CD4-positive, alpha-beta T cell treated with Interferon alpha-2 for 1 hour (primary cell): Measurements from ENCODE around the gene ELMOD1.

Source experiments
- DNase-seq, 2 donors: peaks; one replicate each; pipeline ENCODE4 v3.0.0-alpha.2; 2020 to 2022

The ELMOD1 gene

DNA sequence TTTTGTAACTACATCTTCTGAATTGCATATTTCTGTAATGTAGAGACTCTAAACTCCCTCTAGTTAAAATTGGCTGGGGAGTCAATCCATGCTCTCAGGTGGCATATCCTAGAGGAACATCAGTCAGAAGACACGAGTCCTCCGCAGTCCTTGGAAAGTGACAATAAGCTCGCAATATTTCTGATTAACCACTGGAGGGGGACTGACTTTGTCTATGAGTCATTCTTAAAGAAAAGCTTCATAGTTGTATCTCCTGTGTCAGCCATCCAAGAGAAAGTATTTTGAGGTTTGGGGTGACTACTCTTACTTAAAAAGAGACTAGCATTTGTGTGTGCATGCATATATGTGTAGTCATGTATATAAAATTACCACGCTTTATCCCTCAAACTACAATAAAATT lies 60.7 kb downstream of the ELMOD1 start:
- no peak for DNase-seq

DNA sequence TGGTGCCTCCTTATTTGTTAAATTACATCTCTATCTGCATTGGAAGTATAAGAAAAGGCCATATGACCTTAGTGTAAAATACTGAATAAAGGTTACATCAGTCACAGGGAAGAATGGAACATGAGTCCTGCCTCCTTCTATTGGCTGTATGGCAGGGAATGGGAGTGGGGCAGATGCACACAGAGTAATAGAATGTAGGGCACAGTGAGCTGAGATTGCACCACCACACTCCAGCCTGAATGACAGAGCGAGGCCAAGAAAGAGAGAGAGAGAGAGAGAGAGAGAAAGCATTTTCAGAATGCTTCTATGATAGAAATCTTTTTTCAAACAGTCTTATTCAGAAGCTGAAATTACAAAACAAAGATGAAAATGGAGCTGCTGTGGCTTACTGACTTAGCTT lies 62.1 kb downstream of the ELMOD1 start:
- no peak for DNase-seq

DNA sequence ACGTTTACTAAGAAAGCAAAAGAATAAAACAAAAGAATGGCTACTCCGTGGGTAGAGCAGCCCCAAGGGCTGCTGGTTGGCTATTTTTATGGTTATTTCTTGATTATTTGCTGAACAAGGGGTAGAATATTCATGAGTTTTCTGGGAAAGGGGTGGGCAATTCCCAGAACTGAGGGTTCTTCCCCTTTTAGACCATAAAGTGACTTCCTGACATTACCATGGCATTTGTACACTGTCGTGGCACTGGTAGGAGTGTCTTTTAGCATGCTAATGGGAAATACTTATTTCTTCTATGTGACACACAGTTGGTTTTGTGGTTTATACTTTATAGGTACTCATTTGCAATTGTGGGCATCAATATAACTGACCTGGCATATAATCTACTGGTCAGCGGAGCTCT lies 64.7 kb downstream of the ELMOD1 start:
- no peak for DNase-seq

DNA sequence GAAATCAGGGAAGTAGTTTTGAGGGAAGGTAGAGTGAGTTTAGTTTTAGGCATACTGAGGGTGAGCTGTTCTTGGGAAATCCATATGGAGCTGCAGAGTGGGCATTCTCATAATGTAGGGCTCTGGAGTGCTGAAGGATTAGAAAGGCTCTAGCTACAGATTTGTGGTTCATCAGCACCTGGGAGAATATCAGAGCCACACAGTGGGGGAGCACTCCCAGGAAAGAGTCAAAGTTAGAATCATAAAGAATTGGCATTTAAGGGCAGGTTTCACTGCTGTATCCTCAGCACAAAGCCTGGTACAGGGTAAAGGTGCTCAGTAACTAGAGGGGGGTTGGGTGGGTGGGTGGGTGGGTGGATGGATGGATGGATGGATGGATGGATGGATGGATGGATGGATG lies 68.4 kb downstream of the ELMOD1 start:
- DNase-seq, result no peak

DNA sequence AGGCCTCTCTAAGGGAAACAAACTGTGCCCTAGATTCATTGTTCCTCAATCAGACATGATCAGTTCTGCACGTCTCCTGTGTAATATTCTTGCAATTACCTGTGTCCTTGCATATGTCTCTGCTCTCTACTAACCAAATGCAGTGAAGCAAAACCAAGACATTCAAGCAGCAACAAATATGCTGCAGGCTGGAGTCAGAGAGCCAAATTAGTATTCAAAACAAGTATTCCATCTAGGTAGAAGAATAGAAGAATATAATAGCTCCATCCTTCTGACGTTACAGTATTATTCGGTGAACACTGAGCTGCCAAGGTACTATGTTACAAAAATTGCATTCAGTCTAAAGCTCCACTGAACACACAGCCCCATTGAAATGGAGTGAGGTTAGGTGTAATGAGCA lies 69.1 kb downstream of the ELMOD1 start:
- DNase-seq, result no peak

DNA sequence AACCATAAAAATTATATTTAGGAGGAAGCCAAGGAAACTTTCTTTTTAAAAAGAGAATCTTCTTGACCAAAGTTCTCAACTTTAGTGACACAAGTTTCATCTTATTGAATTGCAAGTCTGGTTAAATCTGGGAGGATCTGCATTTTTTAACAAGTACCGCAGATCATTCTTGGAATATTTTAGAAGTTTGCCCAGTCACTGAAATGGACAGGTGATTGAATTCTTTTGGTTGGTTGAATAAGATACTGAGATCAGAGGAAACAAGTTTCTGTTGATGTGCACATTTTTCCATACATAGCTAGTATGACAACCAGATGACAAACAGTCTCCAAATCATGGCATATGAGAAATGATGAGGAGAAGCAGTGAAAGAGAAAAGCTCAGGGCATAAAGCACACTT lies 70.7 kb downstream of the ELMOD1 start:
- DNase-seq, result no peak

DNA sequence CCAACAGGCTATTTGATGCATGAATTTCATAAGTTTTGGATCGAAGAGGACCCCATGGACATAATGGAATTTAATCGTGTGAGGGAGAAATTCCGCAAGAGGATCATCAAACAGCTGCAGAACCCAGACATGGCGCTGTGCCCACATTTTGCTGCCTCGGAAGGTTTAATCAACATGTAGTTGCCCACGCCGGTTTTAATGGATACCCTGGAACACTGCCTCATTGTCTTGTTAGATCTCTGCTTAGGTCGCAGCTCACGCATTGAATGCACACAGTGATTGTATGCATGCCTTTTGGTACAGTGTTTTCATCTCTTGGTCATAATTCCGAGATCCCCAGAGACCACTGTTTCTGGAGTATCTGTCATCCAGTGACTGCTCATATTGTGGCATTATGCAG lies 74.1 kb downstream of the ELMOD1 start:
- no peak for DNase-seq

DNA sequence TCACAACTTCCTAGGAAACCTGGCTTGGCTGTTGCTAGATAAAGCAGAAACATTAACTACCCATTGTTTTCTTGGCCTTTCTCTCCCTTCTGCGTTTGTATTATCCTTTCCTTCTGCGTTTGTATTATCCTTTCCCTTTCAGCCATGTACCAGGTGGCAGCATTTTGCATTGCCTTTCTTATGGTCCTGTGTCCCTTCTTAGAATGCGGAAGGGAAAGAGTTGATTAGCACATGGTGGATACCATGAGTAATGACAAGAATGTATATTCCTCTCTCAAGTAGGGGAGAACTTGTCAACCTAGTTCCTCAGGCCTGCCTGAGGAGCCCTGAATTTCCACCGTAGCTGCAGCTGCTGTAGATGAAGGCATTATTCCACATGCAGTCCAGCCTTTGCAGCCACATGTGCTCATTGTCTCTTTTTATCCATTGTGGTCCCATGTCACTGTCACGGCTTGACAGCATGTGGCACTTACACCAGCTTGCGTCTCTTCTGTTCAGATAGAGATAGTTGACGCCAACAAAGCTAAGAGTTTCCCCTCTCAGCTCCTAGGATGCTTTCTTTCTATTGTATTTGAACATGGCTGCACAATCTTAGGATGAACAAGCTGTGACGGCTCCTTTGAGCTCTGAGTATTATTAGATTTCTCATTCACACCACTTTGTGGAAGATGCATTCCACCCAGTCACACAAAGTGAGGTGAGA lies 76.1 kb downstream of the ELMOD1 start:
- no peak for DNase-seq

DNA sequence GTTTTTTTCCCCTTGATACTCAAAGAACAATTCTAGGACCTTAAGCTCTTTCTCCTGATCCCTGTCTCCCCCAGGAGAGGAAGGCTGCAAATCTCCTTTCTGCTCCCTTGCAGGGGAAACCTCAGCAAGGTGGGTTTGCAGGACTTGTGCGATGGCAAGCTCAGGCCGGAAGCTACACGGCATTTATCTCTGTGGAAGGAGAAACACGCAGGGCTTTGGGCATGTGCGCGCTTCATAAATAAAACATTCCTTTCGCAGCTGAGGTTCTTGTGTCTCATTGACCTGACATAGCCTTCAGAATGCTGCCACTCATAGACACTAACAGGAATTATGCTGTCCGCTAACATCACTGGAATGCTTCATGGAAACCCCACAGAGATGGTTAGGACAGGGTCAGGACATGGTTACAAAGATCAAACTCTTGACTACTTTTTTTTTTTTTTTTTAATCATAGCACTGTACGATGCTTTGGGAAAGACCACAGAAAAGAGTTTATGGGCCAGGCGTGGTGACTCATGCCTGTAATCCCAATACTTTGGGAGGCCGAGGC lies 78.3 kb downstream of the ELMOD1 start:
- no peak for DNase-seq

DNA sequence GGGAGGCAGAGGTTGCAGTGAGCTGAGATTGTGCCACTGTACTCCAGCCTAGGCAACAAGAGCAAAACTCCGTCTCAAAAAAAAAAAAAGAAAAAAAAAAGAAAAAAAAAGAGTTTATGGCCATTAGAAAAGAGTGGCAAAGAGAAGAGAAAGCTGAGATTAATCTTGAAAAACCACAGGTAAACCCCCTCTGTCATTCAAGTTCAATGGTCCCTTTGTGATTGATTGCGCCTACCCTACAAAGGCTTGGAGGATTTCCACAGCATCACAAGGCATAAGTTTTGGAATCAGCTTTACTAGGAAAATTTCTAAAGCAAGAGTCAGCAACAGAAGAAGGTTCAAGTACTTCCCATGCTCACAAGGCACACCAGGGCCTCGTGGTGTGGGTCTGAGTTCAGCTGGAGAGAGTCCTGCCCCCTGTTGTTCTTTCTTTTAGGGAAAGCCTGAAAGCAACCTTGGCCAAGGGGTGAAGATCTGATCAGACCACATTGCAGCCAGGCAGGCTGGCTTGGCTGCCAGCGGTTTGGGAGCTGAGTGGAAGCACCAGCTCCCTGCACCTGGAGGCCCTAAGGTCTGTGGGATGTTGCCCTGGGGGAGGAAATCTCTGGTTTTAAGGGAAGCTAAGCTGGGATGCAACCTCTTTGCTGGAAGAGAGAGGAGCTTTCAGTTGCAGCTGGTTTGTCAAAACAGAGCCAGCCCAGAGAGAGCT lies 79.1 kb downstream of the ELMOD1 start:
- no peak for DNase-seq

DNA sequence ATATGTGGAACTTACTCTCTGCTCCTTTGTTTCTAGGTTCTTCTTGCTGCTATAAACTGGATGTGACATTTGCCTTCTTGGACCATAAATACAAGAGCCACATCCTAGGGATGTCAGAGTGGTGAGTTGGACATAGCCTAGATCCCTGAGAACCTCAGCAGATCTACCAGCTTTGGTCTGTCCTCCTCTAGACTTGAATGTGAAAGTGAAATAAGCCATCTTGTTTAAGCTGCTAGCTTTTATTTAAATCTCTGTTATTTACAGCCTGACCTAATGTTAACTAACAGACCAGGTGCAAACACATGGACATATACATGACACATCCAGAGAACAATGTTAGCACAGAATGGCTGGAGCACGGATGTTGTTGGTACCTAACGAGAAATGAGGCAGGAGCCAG lies 85.0 kb downstream of the ELMOD1 start:
- DNase-seq, result no peak

DNA sequence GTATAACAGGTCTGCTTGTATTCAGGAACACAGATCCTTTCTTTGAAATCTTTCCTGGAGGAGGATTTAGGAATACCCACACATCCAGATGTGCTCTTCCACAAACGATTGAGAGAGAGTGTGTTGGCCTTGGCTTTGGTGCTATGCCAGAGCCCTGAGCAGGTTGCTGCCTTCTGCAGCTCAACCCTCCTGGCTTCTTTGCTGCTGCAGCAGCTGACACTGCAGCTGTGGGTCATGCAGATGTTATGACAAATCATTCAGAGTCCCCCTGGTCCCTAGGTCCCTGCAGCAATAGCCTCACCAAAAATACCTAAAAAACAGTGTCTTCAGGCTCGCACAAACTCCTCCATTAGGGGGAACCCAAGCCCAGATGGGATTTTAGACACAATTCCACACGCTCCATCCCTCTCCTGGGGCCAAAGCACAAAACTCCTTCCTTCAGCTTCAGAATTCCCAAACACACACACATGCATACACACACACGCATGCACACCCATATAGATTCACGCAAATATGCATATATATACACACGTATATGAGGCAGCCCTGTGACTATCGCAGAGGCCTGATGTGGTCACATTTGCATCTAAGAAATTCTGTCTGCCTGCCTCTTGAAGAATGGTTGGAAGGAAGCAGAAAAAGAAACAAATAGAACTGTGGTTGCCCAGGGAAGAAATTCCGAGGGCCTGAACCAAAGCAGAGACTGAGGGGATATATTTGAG lies 85.5 kb downstream of the ELMOD1 start:
- no peak for DNase-seq

DNA sequence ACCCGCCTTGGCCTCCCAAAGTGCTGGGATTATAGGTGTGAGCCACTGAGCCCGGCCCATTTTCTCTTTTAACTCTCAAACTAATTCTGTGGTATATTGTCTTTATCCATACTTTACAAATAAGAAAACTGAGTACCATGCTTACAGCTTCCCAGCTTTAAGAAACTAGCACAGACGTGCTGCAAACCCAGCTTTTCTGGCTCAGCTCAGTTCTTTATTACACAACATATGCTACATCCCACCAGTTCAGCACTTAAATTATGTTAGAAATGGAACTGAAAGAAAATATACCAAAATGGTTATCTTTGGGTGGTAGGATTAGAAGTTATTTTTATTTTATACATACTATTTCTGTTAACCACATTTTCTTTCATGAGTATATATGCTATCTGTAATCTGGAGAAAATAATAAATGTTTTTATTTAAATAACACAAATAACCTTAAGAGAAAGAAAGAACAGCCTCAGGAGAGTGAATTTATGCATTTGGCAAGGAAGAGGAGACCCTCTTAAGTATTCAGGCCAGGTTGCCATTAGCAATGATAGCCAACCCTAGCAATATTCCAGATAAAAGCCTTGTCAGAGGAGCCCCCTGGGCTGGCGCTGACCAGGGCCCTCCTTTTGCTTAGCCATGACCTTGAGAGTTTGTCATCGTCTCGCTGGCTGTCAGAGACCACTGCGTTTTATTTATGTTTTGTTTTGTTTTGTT lies 87.1 kb downstream of the ELMOD1 start:
- DNase-seq, result no peak

DNA sequence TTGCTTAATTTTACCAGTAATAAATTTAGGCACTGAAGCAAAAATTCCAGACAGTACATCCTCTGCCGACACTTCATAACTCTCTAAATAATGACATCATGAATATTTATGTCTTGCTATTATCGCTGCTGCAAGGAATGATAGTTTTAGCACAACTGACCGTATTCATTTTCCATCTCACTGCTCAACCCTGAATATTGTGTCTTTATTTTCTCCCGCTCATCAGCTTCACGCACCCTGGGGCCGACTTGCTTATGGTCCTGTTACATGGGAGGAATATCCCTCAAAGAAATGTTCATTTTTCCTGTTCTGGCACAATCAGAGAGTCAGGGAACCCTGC lies 87.7 kb downstream of the ELMOD1 start:
- no peak for DNase-seq

DNA sequence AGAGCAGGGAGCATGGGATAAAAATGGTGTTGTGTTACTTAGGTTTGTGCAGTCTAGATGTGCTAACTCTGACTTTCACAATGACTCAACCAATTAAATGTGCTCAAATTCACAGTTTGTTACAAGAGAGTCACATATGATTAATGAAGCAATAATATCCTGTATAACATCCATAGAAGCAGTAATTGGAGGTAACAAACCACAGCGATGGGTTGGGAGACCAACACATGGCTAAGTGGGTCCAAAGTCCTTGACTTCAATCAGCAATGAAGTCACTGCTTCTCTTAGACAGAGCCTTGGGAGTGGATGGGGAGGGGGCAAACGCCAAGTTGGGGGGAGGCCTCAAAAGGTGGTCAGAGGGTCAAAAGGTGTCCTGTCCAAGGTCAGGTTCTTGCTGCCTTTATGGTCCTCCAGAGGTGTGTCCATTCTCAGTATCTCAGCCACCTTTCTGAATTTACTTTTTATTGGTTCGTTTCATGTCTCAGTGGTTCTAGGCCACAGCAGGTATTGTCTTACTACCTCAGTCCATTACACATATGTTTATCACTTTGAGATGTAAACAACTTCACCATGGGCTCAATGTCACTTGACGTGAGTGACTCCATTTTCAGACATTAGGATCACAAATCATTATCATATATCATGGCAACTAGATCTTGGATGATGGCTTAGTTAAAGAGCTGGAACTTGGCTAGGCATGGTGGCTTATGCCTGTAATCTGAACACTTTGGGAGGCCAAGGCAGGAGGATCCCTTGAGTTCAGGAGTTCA lies 88.5 kb downstream of the ELMOD1 start:
- DNase-seq, result no peak

DNA sequence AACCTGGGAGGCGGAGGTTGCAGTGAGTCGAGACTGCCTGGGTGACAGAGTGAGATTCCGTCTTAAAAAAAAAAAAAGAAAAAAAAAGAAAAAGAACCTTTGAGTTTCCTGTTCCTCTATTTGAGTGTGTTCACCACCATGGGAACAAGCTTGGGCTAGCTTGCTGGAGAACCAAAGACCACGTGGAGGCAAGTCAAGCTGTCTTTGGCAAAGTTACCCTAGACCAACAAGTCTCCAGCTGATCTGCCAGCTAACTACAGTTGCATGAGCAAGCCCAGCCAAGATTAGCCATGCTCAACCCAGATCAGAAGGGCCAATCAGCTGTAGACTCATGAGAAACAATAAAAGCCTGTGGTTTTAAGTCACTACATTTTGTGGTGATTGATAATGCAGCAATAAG lies 91.2 kb downstream of the ELMOD1 start:
- DNase-seq, result no peak

DNA sequence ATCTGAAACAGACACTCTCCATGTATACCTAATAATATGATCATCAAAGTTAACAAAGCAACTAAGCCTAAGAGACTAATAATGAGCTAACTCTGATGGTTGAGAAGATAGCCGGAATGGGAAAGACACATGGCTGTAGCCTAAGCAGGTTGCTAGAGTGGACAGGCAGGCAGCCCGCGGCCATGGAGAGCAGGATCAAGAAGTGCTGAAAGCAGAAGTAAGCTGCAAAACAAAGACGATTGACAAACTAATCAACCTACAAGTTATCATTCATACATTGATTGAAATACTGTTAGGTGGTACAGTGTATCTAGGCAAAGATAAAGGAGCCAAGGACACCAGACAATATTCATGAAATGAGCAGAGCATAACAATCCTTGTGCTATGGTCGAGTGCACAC lies 91.6 kb downstream of the ELMOD1 start:
- DNase-seq, result no peak

DNA sequence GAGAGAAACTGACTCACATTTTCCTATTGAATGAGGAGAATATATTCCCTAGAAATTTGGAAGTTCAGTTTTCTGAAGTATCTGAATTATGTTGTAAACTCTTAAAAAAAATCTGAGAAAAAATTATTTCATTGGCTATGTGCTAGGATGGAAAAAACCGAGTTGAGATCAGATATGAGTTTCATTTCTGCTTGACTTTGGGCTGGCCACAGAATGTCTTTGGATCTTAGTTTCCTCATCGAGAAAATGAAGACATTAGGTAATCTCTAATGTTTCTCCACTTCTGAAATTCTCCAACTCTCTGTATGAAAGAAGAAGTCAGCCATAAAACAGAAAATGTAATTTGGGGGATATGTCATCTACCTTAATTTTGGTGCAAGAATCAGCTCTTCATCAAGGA lies 92.1 kb downstream of the ELMOD1 start:
- DNase-seq, result no peak

DNA sequence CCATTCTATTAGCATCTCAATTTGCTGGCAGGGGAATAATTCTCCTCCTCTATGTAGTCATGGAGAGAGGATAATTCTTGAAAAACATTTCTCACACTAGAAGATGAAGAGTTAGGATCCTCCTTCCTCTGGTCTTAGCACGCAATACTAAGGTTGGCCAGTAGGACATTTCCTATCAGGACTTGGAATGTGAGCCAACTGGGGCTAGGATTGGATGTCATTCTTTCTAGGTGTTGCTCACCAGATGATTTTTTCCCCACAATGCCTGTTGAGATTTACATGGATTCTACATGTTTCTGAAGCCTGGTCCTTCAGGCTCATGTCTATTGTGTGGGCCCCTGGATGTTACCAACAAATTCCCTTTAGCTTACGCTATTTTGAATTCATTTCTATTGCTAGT lies 92.9 kb downstream of the ELMOD1 start:
- no peak for DNase-seq

DNA sequence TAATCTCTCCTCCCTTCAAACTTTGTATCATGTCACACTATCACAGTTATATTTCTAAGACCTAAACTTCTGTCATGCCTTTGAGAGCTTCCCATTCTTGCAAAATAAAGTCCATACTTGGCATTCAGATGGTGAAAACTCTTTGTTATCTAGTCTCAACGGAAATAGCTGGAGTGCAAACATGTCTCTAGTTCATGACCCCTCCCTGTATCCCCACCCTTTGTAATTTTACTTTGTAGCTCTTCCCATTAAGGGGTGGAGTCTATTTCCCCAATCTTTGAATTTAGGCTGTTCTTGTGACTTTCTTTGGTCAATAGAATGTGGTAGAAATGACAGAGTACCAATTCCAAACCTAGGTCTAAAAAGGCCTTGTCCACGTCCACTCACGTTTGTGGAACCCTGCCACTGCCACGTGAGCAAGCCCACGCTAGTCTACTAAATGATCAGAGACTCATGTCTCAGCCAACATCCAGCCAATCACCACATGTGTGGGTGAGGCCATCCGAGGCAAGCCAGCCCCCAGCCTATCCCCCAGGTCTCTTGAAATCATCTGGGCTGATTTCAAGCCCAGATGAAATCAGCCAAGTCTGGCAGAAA lies 97.5 kb downstream of the ELMOD1 start:
- DNase-seq, result no peak

DNA sequence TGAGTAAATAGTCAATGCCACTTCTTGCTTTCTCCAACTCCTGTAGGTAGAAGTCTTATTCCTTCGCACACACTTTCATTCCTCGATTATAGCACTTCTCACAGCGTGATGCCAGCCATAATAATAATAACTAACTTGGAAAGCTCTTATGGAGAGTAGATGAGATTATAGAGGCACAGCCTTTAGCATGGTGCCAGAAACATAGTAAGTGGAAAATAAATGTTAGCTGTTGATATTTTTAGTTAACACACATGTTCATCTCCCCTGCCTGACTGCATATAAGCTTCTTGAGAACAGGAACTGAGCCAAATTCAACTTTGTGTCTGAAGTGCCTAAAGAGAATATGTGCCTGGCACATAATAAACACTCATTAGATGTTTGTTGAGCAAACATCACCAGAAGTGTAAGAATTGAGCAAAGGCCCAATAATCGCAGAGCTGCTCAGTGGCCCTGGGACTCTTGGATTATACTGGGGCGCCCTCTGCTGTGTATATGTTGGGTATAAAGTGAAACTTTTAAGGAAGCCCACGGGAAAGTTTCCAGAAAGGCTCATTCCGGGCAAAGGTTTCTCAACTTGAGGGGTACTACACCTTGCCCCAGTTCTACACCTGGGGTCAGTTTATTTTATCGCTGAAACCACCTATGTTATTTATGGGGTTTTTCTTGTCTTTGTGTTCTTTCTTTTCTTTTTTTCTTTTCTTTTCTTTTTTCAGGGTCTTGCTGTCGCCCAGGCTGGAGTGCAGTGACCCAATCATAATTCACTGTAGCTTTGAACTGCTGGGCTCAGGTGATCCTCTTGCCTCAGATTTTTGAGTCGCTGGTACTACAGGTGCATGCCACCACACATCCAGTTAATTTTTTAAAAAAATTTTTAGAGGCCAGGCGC lies 98.6 kb downstream of the ELMOD1 start:
- peak; percentile 34 to 59 for DNase-seq
